Stimulated activated CD8-positive, alpha-beta memory T cell treated with anti-CD3 and anti-CD28 coated beads, Interleukin-7, amount 100 ng/mL, for 1 hour (primary cell): ENCODE measurements around the gene FGFBP1.

ENCODE experiments used
- DNase-seq, 2 donors: peaks; one replicate each; pipeline ENCODE4 v3.0.0-alpha.2; 2020; ENCODE audit warnings: low read depth in 2 of 2

The FGFBP1 gene

DNA sequence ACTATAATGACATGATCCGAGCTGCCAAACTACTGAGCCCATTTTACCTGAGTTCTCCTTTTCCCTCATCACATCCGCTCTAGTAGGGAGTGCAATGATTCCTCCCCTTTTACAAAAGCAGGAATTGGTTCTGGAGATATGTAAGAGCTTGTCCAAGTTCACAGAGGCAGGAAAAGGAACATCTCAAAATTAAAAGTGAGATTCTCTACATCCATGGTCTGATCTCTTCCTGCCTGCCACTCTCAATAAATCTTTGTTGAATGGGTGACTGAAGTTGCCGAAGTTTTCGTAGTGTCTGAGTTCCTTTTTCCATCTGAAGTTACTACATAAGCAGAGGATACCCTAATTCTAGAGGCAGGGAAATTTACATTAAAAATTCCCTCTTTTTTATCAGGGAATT is at the start of gene FGFBP1:
Gene FGFBP1 (minus strand): TSS at position 101 of the 400 bp plus-strand sequence. CDS start 2,108 bp downstream, outside the sequence.
- DNase-seq: no peak

DNA sequence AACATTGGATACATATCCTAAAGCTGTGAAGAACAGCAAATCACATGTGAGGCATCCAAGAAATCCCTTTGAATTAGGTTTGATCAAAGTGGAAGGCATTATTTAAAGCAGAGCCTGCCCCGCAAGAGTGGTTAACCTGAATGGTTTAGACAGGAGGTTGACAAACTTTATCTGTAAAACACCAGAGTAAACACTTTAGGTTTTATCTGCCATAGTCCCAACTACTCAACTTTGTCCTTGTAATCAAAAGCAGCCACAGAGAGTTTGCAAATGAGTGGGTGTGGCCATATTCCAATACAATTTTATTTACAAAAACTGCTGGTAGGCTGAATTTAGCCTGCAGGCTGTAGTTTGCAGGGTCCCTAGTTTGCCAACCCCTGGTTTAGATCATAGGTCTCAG is 49.7 kb upstream of the FGFBP1 start:
- no peak for DNase-seq

DNA sequence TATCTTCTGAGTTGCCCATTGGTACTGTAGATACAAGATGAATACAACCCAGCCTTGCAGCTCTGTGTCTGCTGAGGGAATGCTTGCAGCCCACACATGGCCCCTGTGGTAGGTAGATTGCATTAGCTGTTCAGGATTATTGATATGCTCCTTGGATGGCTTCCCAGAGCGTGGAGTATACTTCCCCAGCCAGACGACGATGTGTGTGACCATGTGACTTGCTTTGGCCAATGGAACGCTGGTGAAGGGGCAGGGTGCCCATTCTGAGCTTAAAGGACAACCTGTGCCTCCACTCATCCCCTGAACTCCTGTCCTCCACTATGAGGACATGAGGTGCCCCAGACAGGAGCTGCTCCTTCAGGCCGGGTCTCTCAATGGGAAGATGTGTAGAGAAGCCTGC is 48.4 kb upstream of the FGFBP1 start:
- DNase-seq: no peak

DNA sequence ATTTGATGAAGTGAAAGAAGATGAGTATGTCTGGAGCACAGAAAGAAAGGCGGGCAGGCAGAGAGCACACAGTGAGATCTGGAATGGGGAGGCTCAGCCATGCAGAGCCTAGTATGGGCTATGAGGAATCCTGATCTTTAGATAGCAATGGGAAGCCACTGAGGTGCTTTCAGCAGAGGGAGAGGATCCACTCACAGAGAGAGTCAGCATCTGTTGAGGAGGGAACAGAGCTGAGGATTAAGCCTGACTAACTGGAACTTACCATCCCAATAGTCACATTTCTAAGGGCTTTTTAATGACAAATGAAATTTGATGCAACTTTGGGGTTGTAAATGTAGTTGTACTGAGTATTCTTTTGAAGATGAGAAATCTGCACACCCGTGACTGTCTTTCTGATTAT is 45.1 kb upstream of the FGFBP1 start:
- DNase-seq: no peak

DNA sequence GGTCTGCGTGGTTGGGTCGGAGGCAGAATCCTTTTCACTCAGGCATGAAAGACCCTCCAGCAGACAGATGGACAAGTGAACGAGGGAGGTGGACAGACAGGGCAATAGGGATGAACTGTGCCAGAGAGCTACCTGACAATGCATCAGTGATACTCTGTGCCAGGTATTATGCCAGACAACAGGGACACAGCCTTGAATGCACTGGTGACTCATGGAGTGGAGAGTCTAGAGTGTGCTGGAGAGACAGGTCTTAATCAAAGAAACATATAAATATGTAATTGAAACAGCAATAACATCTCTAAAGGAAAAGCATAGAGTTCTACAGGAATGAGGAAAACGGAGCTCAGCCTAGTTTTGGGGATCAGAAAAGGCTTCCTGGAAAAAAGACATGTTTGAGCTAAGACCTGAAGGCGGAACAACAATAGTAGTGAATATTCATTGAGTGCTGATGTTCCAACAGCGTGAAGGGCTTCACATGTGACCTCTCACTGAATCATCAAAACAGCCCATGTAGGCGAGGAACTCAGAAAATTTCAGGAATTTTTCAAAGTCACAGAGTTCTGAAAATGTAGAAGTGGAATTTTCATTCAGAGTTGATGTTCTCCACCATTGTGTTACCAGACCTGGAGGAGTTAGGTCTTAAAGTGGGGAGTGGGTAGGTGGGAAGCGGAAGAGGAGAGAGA is 44.4 kb upstream of the FGFBP1 start:
- no peak for DNase-seq

DNA sequence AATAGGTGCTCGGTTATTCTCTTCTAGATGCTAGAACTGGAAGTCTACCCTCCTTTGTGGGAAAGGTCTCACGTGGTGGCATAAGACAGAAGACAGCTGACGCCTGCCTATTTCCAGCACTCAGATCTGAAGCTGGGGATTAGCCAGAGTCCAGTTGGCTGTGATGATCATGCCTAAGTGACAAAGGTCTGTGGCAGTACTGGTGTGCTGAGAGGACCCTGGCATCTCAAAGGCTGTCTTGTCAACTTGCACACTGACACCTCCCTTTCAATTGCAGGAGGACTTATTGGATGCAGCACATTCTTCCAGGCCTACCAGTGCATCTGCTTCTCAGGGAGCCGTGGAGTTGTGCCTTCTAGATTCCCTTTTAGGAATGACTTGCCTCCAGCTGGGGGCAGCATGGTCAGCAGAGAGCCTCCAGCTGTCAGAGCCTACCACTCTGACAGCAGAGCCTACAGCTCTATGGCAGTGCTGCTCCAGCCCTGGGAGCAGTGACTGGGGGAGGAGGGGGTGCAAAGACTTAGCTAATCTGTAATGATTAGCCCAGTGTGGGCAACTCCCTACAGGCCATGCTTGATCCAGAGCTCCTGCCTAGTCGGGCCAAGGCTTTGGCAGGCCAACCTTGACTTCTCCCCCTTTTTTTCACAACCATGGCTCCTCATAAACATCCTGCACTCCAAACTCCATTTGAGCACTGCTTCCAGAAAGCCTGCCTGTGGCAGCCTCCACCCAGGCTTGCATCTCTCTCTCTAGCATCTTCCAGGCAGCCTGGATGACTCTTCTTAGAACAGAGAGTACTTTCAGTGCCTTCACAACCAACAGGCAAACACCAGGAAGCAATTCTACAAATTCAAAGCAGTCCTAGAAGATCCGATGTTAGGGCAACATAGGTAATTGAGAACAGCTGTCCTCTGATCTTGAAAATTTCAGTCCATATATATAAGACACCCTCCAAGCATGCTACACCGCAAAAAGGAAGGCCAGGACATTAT is 38.2 kb upstream of the FGFBP1 start:
- DNase-seq: no peak

DNA sequence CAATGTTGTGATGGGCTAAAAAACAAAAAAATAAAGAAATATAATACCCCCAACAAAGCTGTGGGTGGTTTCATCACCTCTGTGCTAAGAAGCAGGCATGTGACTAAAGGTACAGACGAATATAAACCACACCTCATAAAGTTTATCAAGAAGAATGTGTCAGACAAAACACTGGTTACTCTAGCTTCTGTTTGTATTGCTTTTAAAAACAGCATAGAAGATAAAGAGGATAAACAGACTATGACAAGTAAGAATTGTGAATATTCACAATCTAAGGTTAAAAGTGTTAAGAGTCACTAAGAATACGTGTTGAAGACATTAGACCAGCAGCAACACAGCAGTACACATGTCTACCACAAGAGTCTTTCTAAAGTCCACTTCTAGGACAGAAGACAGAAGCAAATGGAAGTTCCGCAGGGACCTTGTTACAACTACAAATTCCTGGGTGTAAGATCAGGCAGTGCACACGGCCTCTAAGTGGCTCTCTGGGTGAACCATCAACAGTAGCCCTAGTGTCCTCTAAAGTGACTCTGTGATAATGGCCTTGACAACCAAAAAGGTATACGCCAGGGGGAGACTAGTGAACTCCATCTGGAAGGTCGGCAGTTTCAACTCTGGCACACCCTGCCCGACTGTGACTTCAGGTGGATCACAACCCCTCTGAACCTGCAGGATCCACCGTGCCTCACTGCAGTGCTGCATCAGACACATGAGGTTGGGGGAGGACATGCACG is 32.7 kb upstream of the FGFBP1 start:
- DNase-seq: no peak

DNA sequence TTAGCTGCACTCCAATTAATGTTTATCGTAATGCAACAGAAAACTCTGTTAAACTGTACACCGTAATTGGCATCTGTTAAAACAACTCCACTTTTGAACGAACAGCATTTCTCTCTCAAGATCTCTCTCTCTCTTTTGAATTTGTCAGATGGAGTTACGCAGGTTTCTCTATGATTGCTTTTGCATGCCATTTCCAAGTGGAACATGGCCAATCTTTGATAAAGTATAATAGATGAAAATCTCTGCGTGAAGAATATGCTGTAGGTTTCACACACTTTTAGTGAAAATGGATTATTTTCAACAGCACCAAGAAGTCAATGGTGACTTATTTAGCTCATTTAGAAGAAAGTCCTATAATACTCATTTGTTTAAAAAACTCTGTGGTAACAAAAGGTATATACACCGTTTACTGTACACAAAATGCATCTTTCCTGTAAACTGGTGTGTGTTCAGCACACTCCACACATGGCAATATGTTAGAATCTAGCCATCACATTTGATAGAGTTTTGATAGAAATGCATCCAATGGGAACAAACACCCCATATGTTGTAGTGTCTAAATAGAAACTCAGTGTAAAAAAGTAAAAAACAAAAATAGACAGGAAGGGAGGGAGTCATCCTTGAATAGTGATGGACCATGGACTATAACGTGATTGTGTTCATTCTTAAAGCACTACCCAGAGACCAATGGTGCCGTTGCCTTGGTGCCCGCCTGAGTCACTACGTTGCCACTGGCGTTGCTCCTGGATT is 30.2 kb upstream of the FGFBP1 start:
- DNase-seq: no peak

DNA sequence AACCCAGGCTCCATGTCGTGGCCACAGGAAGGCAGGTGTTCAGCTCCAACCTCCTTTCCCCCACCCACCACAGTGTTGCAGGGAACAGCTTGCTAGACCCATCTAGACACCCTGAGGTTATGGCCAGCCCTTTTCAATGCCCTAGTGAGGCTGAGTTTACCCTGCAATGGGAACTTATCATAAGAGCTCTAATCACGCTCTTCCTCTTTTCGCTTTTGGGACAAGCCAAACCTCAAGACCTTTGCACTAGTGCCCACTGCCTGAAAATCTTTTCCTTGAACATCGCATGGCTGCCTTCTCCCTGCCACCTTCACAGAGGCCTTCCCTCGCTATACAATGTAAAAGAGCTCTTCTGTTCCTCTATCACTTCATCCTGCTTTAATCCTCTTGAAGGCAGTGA is 26.8 kb upstream of the FGFBP1 start:
- no peak for DNase-seq

DNA sequence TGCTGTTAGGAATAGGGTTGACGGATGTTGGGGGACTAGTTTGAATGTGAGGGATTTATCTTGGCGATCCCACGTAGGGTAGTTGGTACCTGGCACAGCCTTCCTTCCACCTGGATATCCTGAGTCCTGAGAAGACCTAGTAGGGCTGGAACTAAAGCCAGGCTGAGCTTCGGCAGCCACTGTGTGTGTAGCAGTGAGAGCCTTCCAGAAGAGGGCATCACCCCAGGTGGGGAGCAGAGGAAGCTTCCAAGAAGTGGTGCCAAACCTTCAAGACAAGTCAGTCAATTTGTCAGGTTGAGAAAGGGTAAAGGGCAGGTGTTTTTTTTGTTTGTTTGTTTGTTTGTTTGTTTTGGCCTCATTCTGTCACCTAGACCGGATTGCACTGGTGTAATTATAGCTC is 25.6 kb upstream of the FGFBP1 start:
- no peak for DNase-seq

DNA sequence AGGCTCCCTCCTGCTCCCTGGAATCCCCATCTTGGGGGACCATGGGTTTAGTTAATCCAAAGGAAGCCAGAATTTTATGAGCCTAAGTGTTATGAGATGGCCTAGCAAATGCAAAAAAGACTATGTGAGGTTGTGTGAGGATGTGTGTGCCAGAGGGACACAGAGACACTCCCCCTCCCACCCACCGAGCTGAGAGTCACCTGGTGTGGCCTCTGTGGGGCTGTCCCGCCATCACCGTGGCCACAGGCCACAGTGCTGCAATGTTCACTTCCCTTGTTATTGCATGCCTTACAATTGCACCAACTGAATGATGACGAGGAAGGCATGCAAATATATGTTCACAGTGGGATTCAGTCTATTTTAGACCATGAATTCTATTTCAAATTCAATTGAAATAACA is 25.0 kb upstream of the FGFBP1 start:
- peak in 1 of 2 donors; percentile 11 for DNase-seq

DNA sequence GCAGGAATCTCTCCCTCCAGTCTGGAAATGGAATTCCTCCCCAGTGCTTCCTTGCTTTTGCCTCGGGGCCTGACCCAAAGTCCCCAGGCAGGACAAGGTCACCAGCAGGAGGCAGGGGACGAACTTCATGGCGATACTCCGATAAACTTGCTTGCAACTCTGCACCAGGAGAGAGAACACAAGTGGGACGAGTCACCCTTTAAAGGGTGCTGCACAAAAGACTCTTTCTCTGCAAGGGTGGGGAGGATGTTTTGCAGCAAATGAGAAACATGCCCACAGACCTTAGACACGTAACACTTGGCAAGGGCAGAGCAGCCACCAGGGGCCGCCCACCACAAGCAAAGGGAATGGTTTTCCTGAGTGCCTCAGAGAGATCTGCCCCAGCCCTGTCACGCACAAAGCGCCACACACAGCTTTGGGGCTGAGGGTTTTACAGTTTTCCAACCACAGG is 24.5 kb upstream of the FGFBP1 start, which contains the start of gene FGFBP2:
Gene FGFBP2 (minus strand): TSS at position 175 of the 451 bp plus-strand sequence. CDS start 46 bp downstream, at position 129.
- peak; percentile 31 to 46 for DNase-seq

DNA sequence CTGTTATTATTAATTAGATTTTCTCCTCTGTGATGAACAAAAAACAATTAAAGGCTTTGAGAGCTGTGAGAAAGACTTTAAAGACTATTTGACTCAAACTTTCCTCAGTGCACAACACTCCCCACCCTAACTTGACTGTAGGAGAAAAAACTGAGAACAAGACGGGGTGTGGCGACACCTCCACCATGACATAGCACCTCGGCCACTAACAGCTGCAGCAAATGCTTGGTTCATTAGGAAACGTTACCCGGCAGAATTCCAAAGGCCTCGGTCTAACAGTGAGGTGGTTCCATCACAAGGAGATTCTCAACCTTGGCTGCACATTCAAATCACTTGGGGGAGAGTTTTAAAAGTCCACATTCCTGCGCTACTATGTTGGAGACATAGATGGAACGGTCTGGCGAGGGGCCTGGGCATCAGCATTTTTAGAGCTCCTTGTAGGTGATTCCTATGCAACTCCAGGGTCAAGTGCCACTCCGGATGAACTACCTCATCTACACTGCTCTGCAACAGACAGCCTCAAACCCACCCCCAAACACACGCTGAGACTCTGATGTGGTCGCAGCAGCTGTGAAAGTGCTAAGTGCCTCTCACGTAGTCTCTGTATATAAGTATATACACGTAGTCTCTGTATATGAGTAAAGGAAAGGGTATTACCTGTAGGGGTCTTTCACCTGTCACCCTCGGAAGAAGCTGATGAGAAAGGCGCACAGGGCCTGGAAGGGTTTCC is 23.4 kb upstream of the FGFBP1 start:
- peak in 1 of 2 donors; percentile 17 for DNase-seq

DNA sequence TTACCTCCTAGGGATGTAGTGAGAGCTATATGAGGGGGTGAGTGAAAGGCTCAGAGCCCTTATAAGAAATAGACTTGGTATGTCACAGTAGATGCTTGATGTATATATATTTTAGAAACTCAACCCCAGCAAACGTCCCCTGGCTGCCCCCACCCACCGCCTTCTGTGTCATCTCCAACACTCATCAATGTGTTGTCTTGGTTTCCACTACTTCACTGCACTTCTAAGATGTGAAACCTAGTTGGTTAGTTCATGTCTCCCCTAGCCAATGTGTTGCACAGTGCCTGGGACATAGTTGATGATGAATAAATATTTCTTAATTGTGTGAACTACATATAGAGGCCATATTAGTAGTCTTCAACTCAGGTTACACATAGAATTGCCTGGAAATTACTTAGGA is 20.0 kb upstream of the FGFBP1 start:
- DNase-seq: no peak

DNA sequence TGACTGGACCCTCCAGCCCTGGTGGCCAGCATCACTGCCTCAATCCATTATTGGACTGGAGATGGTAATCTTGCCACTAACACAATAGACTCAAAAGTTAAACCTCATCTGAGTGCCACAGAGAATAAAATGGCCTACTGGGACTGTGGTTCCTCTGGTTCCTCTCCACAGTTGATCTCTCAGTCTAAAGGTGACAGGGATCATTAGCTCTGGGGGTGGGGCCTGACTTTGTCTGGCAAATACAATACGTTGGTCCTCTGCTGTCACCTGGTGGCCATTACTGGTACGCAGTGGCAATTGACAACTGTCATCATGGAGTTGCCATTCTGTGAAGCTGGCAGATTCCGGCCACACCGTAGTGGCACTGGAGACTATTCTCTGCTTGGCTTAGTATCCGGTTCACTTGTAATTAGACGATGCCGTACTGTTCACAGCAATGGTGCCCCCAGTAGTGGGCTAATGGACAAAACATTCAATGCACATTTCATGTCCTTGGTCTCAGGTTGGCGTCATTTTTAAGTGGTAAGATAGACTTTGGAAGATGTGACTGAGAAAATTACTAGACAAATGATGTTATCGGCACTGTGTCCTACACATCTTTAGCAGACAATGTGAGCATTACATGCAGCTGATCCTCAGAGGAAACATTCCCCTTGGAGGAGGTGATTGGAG is 17.8 kb upstream of the FGFBP1 start:
- DNase-seq: peak; percentile 45 to 64

DNA sequence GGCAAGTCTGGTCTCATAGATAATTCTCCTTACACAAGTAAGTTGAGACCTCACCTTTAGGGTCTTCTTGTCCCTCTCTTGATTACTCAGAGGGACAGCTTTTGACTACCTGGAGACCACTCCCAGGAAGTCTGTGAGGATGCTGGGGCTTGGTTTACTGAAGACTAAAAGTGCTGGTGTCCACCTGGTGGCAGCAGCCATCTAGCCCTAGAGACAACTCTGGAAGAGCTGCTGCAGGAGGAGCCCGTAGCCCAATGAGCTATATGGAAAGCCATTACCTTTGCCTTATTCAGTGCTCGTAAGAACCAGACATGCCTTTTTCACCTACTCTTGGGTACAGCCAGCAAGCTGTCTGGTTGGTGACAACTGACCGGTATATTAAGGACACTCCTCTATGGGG is 17.1 kb upstream of the FGFBP1 start:
- no peak for DNase-seq

DNA sequence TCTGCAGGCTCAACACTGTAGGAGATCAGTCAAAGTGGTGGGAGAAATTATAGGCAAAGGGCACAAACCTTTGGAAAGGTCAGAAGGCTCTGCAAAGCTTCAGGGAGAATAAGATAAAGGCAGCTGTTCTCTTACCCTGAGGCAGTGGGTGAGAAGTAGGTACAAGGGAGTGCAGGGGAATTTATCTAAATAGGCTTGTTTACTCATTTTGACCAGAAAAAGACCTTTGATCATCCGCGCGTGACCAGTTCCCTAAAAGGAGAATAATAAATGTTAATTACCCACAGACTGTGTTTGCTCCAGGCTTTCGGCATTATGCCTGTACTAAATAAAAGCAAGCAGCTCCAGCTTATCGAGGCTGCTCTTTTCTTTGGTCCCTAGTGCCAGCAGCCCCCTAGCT is 15.1 kb upstream of the FGFBP1 start:
- no peak for DNase-seq

DNA sequence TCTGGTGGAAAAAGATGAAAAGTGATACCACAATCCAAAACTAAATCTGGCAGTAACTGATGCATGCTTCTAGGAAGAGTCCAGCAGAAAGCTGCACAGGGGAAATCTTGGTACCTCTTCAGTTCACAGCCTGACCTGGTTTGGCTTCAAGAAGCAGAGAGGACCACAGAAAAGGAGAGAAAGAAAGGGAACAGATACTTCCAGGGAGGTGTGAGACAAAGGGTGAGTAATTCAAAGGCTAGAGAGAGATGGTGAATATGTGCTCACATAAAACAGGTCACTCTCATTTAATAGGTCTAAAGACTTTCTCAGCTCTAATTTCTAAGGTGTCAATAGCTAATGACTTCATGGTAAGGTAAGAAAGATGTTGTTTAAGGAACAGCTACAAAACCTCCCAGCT is 13.2 kb upstream of the FGFBP1 start:
- no peak for DNase-seq

DNA sequence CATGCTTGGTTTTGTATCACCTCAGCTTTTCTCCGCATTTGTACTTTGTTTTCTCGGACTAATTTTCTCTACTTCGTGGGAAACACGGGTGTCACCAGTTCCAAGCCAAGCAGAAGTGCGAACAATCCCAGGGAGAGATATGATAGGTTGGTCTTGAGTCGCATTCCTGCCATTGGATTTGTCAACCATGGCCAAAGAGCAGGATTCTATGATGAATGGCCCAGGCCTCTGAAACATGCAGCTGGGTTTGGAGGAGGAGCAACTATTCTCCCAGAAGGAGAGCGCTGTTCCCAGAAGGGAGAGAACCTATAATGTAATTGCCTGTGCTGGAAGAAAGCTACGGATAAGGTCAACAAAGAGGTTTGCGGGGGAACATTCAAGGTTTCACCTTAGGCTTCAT is 10.3 kb upstream of the FGFBP1 start:
- no peak for DNase-seq

DNA sequence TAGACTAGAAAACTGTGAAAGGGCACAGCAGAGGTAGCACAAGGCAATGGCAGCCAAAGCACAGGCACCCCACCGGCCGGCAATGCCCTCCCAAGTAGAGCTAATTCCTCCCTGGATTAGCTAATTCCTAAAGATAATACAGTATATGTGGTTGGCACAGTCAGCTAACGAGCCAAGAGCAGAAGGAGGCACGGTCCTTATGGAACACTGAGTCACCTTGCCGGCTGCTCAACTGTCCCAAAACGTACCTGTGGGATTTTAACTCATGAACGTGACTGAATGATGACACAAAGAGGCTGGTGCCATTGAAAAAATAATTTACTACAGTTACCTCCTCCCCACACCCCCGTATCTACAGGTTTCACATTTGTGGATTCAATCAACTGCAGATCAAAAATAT is 9.1 kb upstream of the FGFBP1 start:
- DNase-seq: no peak
